ENCODE data around the gene C1QC. TPM values are rescaled to one million over a fixed set of nuclear protein-coding genes. Genes with fewer than 3 reads are reported as not detected.

The C1QC gene
- total and polyA plus RNA-seq, 4 donors = 52.9 to 242 (median 104) TPM

DNA sequence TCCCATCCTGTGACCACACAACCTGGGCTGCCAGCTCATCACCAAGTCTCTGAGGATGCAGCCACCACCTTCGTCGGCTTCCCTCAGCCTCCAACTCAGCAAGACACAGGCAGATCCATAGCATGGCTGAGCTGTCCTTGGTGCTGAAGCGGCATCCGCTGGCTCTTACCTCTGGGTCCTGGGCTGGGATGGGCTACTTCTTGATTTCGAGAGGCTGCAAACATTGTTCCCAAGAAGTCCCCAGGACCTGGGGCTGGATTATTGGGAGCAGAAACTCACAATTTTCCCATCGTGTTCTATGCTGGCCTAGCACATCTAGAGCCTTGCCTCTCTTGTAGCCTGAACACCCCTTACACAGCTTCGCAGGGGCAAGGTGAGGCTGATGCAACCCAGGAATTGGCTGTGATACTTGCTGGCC is 31.9 kb upstream of the C1QC start:
- peak; percentile 62 for DNase-seq (ENCODE audit: low spot score)
- WGBS = 23% methylated on average over 7 of the region's 7 CpGs

DNA sequence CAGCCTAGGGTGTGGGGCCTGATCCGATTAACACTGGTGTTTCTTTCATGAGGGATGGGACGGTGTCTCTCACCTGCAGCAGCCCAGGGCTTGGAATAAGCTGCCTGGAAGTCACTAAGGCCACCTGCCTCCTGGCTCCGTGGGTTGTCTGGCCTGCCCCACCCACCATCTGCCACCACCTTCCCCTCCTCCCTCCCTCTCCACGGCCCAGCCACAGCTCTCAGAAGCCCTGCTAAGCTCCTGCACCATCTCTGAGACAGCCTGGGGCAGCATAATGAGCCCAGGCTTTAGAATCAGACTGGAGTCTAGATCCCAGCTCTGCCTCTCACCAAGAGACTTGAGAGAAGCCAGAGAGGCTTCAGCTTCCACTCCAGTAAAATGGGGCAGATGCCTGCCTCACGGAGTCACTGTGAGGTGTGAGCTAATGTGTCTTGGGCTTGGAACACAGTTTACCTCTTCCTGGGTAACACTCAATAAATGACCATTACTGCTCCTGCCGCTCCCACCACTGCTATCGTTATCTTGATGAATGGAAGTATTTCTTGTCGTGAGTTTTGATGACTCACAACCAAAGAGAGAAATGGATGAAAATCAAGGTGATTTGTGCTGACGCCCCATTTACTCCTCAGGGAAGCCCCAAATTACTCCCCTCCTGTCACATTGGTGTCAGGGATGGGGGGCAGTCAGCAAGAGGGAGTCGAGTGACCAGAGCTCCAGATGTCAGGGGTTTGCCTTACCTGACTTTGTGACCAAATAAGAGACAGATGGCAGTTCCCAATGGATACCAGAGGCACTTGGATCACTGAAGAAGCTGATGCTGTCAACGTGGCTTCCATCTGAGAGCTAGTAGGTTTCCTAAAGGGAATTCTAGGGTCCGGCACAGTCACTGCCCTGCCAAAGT is 30.5 kb upstream of the C1QC start:
- no peak for DNase-seq (ENCODE audit: low spot score)
- no peaks in the 10 kb centered on the region for H3K36me3 ChIP-seq (ENCODE audit: control insufficient read depth in 4 of 4, insufficient read depth in 3 of 4, low read depth in 1 of 4, low read length in 3 of 4)
- no peak overlapping the region for H3K27ac ChIP-seq (ENCODE audit: low read depth in 1 of 2, low read length in 2 of 2)
- TF ChIP-seq, protein P1, sequence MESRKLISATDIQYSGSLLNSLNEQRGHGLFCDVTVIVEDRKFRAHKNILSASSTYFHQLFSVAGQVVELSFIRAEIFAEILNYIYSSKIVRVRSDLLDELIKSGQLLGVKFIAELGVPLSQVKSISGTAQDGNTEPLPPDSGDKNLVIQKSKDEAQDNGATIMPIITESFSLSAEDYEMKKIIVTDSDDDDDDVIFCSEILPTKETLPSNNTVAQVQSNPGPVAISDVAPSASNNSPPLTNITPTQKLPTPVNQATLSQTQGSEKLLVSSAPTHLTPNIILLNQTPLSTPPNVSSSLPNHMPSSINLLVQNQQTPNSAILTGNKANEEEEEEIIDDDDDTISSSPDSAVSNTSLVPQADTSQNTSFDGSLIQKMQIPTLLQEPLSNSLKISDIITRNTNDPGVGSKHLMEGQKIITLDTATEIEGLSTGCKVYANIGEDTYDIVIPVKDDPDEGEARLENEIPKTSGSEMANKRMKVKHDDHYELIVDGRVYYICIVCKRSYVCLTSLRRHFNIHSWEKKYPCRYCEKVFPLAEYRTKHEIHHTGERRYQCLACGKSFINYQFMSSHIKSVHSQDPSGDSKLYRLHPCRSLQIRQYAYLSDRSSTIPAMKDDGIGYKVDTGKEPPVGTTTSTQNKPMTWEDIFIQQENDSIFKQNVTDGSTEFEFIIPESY (IDR thresholded peaks at IDR 0.05) = no peak
- TF ChIP-seq FOXA1 (IDR thresholded peaks at IDR 0.05) (no peak), YY1 (IDR thresholded peaks at IDR 0.05) (no peak), GABPA (IDR thresholded peaks at IDR 0.05 in 1 of 2, conservative IDR thresholded peaks at IDR 0.05 in 1 of 2) (no peak), TAF1 (conservative IDR thresholded peaks at IDR 0.05) (no peak), RAD21 (IDR thresholded peaks at IDR 0.05) (no peak), HNF4G (IDR thresholded peaks at IDR 0.05) (no peak), RXRA (IDR thresholded peaks at IDR 0.05) (no peak)
- TF ChIP-seq, protein P2, sequence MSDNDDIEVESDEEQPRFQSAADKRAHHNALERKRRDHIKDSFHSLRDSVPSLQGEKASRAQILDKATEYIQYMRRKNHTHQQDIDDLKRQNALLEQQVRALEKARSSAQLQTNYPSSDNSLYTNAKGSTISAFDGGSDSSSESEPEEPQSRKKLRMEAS (IDR thresholded peaks at IDR 0.05) = no peak
- TF ChIP-seq, protein P3, sequence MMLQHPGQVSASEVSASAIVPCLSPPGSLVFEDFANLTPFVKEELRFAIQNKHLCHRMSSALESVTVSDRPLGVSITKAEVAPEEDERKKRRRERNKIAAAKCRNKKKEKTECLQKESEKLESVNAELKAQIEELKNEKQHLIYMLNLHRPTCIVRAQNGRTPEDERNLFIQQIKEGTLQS (IDR thresholded peaks at IDR 0.05) = no peak
- TF ChIP-seq, protein P4, sequence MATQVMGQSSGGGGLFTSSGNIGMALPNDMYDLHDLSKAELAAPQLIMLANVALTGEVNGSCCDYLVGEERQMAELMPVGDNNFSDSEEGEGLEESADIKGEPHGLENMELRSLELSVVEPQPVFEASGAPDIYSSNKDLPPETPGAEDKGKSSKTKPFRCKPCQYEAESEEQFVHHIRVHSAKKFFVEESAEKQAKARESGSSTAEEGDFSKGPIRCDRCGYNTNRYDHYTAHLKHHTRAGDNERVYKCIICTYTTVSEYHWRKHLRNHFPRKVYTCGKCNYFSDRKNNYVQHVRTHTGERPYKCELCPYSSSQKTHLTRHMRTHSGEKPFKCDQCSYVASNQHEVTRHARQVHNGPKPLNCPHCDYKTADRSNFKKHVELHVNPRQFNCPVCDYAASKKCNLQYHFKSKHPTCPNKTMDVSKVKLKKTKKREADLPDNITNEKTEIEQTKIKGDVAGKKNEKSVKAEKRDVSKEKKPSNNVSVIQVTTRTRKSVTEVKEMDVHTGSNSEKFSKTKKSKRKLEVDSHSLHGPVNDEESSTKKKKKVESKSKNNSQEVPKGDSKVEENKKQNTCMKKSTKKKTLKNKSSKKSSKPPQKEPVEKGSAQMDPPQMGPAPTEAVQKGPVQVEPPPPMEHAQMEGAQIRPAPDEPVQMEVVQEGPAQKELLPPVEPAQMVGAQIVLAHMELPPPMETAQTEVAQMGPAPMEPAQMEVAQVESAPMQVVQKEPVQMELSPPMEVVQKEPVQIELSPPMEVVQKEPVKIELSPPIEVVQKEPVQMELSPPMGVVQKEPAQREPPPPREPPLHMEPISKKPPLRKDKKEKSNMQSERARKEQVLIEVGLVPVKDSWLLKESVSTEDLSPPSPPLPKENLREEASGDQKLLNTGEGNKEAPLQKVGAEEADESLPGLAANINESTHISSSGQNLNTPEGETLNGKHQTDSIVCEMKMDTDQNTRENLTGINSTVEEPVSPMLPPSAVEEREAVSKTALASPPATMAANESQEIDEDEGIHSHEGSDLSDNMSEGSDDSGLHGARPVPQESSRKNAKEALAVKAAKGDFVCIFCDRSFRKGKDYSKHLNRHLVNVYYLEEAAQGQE (IDR thresholded peaks at IDR 0.05) = no peak
- no peak overlapping the region for H3K9ac ChIP-seq (ENCODE audit: low read depth in 1 of 2, low read length in 2 of 2)
- H3K4me1 ChIP-seq (ENCODE audit: control insufficient read depth in 4 of 4, insufficient read depth in 4 of 4, low read length in 3 of 4) = no peaks in the 10 kb centered on the region
- peaks cover 0 to 2% (median 0%) of the 10 kb centered on the region in 4 donors for H3K9me3 ChIP-seq (ENCODE audit: control insufficient read depth in 4 of 4, low read length in 3 of 4)
- H3K27me3 ChIP-seq (ENCODE audit: control insufficient read depth in 4 of 4, insufficient read depth in 4 of 4, low read length in 3 of 4) = peaks cover 0 to 15% (median 4%) of the 10 kb centered on the region in 4 donors
- 47% methylated on average over 12 of the region's 12 CpGs for WGBS
- no peak overlapping the region for H3K4me3 ChIP-seq (ENCODE audit: low read depth in 1 of 3, low read length in 3 of 3)

More for the DNA sequence above, 31.9 kb upstream of the C1QC start:
- H3K4me1 ChIP-seq (ENCODE audit: control insufficient read depth in 4 of 4, insufficient read depth in 4 of 4, low read length in 3 of 4) = no peaks in the 10 kb centered on the region
- H3K27ac ChIP-seq (ENCODE audit: low read depth in 1 of 2, low read length in 2 of 2) = no peak overlapping the region
- peaks cover 0 to 2% (median 0%) of the 10 kb centered on the region in 4 donors for H3K9me3 ChIP-seq (ENCODE audit: control insufficient read depth in 4 of 4, low read length in 3 of 4)
- H3K9ac ChIP-seq (ENCODE audit: low read depth in 1 of 2, low read length in 2 of 2) = no peak overlapping the region
- no peaks in the 10 kb centered on the region for H3K36me3 ChIP-seq (ENCODE audit: control insufficient read depth in 4 of 4, insufficient read depth in 3 of 4, low read depth in 1 of 4, low read length in 3 of 4)
- H3K4me3 ChIP-seq (ENCODE audit: low read depth in 1 of 3, low read length in 3 of 3) = no peak overlapping the region
- peaks cover 0 to 15% (median 4%) of the 10 kb centered on the region in 4 donors for H3K27me3 ChIP-seq (ENCODE audit: control insufficient read depth in 4 of 4, insufficient read depth in 4 of 4, low read length in 3 of 4)
- TF ChIP-seq, protein P1 (IDR thresholded peaks at IDR 0.05) = no peak
- TF ChIP-seq, protein P4 (IDR thresholded peaks at IDR 0.05) = peak; percentile 99
- TF ChIP-seq JUND (IDR thresholded peaks at IDR 0.05) = no peak

Measured in liver (tissue), 9 donors.